Activated CD8-positive, alpha-beta memory T cell treated with anti-CD3 and anti-CD28 coated beads for 4 hours (primary cell): ENCODE results near the gene C5orf46.

ENCODE experiments used
- DNase-seq, 2 donors: peaks; one replicate each; pipeline ENCODE4 v3.0.0-alpha.2; 2020; ENCODE audit warnings: low read depth in 2 of 2

The C5orf46 gene

GRCh38 chr5:147858565-147858964 lies 47.8 kb downstream of the C5orf46 start:
- no peak for DNase-seq

GRCh38 chr5:147857302-147858129 lies 48.8 kb downstream of the C5orf46 start:
- peak in 1 of 2 donors; percentile 4 for DNase-seq

GRCh38 chr5:147856801-147857200 lies 49.5 kb downstream of the C5orf46 start:
- no peak for DNase-seq

GRCh38 chr5:147855774-147856069 lies 50.6 kb downstream of the C5orf46 start:
- no peak for DNase-seq

GRCh38 chr5:147854894-147855773 lies 51.2 kb downstream of the C5orf46 start:
- DNase-seq = no peak

GRCh38 chr5:147854331-147854730 lies 52.0 kb downstream of the C5orf46 start:
- no peak for DNase-seq

- DNase-seq = no peak
These were observed 52.9 kb downstream of the C5orf46 start for GRCh38 chr5:147853372-147853987.

- no peak for DNase-seq
These were observed 54.0 kb downstream of the C5orf46 start for GRCh38 chr5:147852365-147852764.

- no peak for DNase-seq
These were observed 54.8 kb downstream of the C5orf46 start for GRCh38 chr5:147851578-147851977.

- DNase-seq = no peak
These were observed 57.1 kb downstream of the C5orf46 start for GRCh38 chr5:147849226-147849625.

GRCh38 chr5:147845618-147846017 lies 60.7 kb downstream of the C5orf46 start:
- DNase-seq = no peak

- DNase-seq = no peak
These were observed 61.5 kb downstream of the C5orf46 start for GRCh38 chr5:147844846-147845245.

- DNase-seq = no peak
These were observed 63.5 kb downstream of the C5orf46 start for GRCh38 chr5:147842869-147843268.
